HG03097 (cell line): ENCODE measurements around the gene DLGAP1.
A peak's percentile ranks its signal among the peaks of the same experiment; 100 is the strongest.

Experiments used
- ATAC-seq: cut with Tn5 transposase; IDR thresholded peaks from one replicate; pipeline ENCODE4 v1.9.1; 2021; ENCODE audit not compliant: unreplicated experiment, low FRiP score

The DLGAP1 gene

GRCh38 chr18:4016391-4017049 lies 438.6 kb downstream of the DLGAP1 start:
- ATAC-seq = no peak

GRCh38 chr18:4007846-4008245 lies 447.3 kb downstream of the DLGAP1 start:
- ATAC-seq = no peak

GRCh38 chr18:4004183-4004829 lies 450.8 kb downstream of the DLGAP1 start:
- no peak for ATAC-seq

- no peak for ATAC-seq
These were observed 456.3 kb downstream of the DLGAP1 start for GRCh38 chr18:3998698-3999333.

GRCh38 chr18:3995476-3996102 lies 459.5 kb downstream of the DLGAP1 start:
- peak; percentile 65 for ATAC-seq

GRCh38 chr18:3993941-3994687 lies 461.0 kb downstream of the DLGAP1 start:
- no peak for ATAC-seq

- no peak for ATAC-seq
These were observed 469.4 kb downstream of the DLGAP1 start for GRCh38 chr18:3985664-3986063.

- ATAC-seq = no peak
These were observed 470.1 kb downstream of the DLGAP1 start for GRCh38 chr18:3985020-3985419.

GRCh38 chr18:3984163-3984757 lies 470.8 kb downstream of the DLGAP1 start:
- no peak for ATAC-seq

- ATAC-seq = no peak
These were observed 471.6 kb downstream of the DLGAP1 start for GRCh38 chr18:3983351-3983969.

- ATAC-seq = no peak
These were observed 472.6 kb downstream of the DLGAP1 start for GRCh38 chr18:3982541-3982940.

GRCh38 chr18:3979024-3979423 lies 476.1 kb downstream of the DLGAP1 start:
- no peak for ATAC-seq

GRCh38 chr18:3973191-3973850 lies 481.8 kb downstream of the DLGAP1 start:
- ATAC-seq = no peak

GRCh38 chr18:3972291-3972930 lies 482.7 kb downstream of the DLGAP1 start:
- no peak for ATAC-seq

GRCh38 chr18:3970929-3971328 lies 484.2 kb downstream of the DLGAP1 start:
- no peak for ATAC-seq

GRCh38 chr18:3967359-3968180 lies 487.5 kb downstream of the DLGAP1 start:
- no peak for ATAC-seq

- no peak for ATAC-seq
These were observed 488.3 kb downstream of the DLGAP1 start for GRCh38 chr18:3966642-3967358.
